ENCODE results near the gene ZNF569.

The ZNF569 gene

GRCh38 chr19:37466798-37467607 lies at the start of gene ZNF569:
ZNF569 (minus strand) TSS chr19:37467444; CDS start chr19:37444921, 22,523 bp downstream.
- TF ChIP-seq, protein P1, sequence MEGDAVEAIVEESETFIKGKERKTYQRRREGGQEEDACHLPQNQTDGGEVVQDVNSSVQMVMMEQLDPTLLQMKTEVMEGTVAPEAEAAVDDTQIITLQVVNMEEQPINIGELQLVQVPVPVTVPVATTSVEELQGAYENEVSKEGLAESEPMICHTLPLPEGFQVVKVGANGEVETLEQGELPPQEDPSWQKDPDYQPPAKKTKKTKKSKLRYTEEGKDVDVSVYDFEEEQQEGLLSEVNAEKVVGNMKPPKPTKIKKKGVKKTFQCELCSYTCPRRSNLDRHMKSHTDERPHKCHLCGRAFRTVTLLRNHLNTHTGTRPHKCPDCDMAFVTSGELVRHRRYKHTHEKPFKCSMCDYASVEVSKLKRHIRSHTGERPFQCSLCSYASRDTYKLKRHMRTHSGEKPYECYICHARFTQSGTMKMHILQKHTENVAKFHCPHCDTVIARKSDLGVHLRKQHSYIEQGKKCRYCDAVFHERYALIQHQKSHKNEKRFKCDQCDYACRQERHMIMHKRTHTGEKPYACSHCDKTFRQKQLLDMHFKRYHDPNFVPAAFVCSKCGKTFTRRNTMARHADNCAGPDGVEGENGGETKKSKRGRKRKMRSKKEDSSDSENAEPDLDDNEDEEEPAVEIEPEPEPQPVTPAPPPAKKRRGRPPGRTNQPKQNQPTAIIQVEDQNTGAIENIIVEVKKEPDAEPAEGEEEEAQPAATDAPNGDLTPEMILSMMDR (IDR thresholded peaks at IDR 0.05; ENCODE audit: extremely low read depth, missing control alignments) = no peak
- peak; percentile 81 for DNase-seq (ENCODE audit: low spot score)

DNA sequence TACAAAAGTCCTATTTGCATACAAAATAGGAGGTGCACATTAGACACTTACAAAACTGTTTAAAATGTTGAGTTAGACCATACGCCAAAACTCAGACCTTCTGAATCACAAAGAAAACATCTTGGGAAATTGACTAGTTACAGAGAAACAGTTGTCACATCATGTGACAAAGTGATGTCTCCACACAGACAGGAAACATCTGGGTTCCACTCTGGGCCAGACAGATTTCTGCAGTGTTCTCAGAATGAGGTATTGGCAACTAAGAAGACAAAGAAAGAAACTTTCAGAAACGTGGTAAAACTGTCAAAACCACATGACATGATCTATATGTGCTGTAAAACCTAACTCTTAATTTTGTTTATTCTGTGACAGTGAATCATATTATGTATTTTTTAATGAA lies 46.2 kb upstream of the ZNF569 start:
- DNase-seq (ENCODE audit: low spot score) = no peak
- TF ChIP-seq, protein P1 (IDR thresholded peaks at IDR 0.05; ENCODE audit: extremely low read depth, missing control alignments) = no peak

DNA sequence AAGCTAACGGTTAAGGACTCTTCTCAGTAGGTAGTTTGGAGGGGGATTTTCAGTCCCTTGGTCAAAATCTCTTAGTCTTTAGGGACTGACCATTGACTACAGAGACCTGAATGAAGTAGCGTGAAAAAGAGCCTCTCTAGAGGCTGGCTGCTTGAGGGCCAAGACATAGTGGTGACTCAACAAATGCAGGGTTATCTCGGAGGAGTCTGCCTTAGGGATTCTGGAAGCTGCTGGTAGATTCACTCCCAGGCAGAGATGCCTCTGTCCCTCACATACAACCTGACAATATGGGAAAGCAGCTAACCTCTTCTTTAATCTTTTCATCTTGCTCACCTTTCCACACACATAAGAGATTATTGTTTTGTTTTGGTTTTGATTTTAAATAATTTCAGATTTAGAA lies 44.6 kb upstream of the ZNF569 start:
- TF ChIP-seq, protein P1 (IDR thresholded peaks at IDR 0.05; ENCODE audit: extremely low read depth, missing control alignments) = no peak
- DNase-seq (ENCODE audit: low spot score) = no peak

- DNase-seq (ENCODE audit: low spot score) = no peak
- TF ChIP-seq, protein P1 (IDR thresholded peaks at IDR 0.05; ENCODE audit: extremely low read depth, missing control alignments) = no peak
Observed at GRCh38 chr19:37511186-37511585, 43.9 kb upstream of the ZNF569 start.

- TF ChIP-seq, protein P1 (IDR thresholded peaks at IDR 0.05; ENCODE audit: extremely low read depth, missing control alignments) = no peak
- no peak for DNase-seq (ENCODE audit: low spot score)
Observed at GRCh38 chr19:37507167-37507464, 39.9 kb upstream of the ZNF569 start.

- peak; percentile 64 for DNase-seq (ENCODE audit: low spot score)
- TF ChIP-seq, protein P1 (IDR thresholded peaks at IDR 0.05; ENCODE audit: extremely low read depth, missing control alignments) = no peak
Observed at GRCh38 chr19:37506387-37507166, 39.3 kb upstream of the ZNF569 start, which contains the start of gene ZNF793. ZNF793 (plus strand) TSS chr19:37506939; CDS start chr19:37523440, 16,501 bp downstream.

DNA sequence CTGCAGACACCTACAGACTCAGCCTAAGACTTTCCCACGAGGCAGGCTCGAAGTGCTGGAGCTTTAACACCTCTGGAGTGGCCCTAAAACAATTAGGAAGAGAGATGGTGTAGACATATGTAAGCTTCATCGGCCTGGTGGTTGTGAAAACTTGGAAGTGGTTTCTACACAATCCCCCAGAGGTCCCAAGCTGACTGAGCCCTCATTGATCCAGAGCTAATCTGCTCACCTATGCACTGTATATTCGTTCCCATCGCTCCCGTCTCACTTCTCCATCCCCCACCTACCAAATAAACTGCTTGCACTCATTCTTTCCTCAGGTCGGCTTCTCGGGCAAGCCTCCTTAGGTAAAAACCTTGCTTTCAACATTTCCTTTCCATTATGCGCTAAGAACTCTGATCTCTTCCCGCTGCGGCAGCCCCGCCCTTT lies 38.7 kb upstream of the ZNF569 start:
- DNase-seq (ENCODE audit: low spot score) = no peak
- TF ChIP-seq, protein P1 (IDR thresholded peaks at IDR 0.05; ENCODE audit: extremely low read depth, missing control alignments) = no peak
